Neuronal stem cell (in vitro differentiated cells): ENCODE results near the gene SGSM1.
"Not testable (repeated sequence)": the region's sequence is repeated elsewhere in the genome, so short reads cannot be mapped to it uniquely, and the experiment has no call there.

Source experiments
- DNase-seq: peaks from one replicate; pipeline ENCODE4 v3.0.0-alpha.2; 2013; ENCODE audit warnings: low spot score
- H2AFZ ChIP-seq: one replicate; pipeline ENCODE4 v1.6.1; 2013; ENCODE audit warnings: mild to moderate bottlenecking, low read length, inconsistent platforms
- H2AK5ac ChIP-seq: 2 replicates; pipeline ENCODE4 v1.6.1; 2013; ENCODE audit warnings: low read depth, mild to moderate bottlenecking, inconsistent platforms, low read length, moderate library complexity, mixed read lengths
- H2BK120ac ChIP-seq: 2 replicates; pipeline ENCODE4 v1.6.1; 2013; ENCODE audit warnings: low read depth, mild to moderate bottlenecking, inconsistent platforms, low read length, moderate library complexity, mixed read lengths
- H2BK12ac ChIP-seq: one replicate; pipeline ENCODE4 v1.6.1; 2013; ENCODE audit warnings: low read length, inconsistent platforms
- H2BK15ac ChIP-seq: 2 replicates; pipeline ENCODE4 v1.6.1; 2013; ENCODE audit warnings: mild to moderate bottlenecking, low read length, inconsistent platforms, mixed read lengths
- H2BK5ac ChIP-seq: one replicate; pipeline ENCODE4 v1.6.1; 2013; ENCODE audit warnings: inconsistent platforms, mild to moderate bottlenecking, low read length, moderate library complexity
- H3K14ac ChIP-seq: one replicate; pipeline ENCODE4 v1.6.1; 2013; ENCODE audit warnings: low read length, inconsistent platforms
- H3K18ac ChIP-seq: 2 replicates; pipeline ENCODE4 v1.6.1; 2013; ENCODE audit warnings: low read length, inconsistent platforms
- H3K23ac ChIP-seq: 2 replicates; pipeline ENCODE4 v1.6.1; 2013; ENCODE audit warnings: low read depth, mild to moderate bottlenecking, mixed read lengths, low read length, inconsistent platforms; ENCODE audit not compliant: poor library complexity
- H3K27ac ChIP-seq: replicated peaks from 3 replicates; pipeline ENCODE4 v1.5.1; 2013; ENCODE audit warnings: low read length, inconsistent platforms
- H3K27me3 ChIP-seq, 3 experiments: 2 replicates each; pipeline ENCODE4 v1.6.1; 2013; ENCODE audit warnings: low read length in 3 of 3, mild to moderate bottlenecking in 2 of 3, inconsistent platforms in 1 of 3, low read depth in 1 of 3, mixed read lengths in 1 of 3, moderate library complexity in 1 of 3; ENCODE audit not compliant: control insufficient read depth in 3 of 3, insufficient read depth in 3 of 3
- H3K36me3 ChIP-seq, 2 donors: replicated peaks in 1 of 2; 2 replicates each; pipeline ENCODE4 v1.6.1; 2013; ENCODE audit warnings: low read length in 2 of 2; ENCODE audit not compliant: control insufficient read depth in 2 of 2, insufficient read depth in 2 of 2
- H3K4ac ChIP-seq: 2 replicates; pipeline ENCODE4 v1.6.1; 2013; ENCODE audit warnings: inconsistent platforms, mild to moderate bottlenecking, low read length, moderate library complexity
- H3K4me1 ChIP-seq, 2 donors: 1 replicate in 1 of 2; 2 replicates in 1 of 2; pipeline ENCODE4 v1.6.1; 2013; ENCODE audit warnings: low read length in 2 of 2, low read depth in 1 of 2; ENCODE audit not compliant: control insufficient read depth in 2 of 2, insufficient read depth in 1 of 2
- H3K4me2 ChIP-seq: one replicate; pipeline ENCODE4 v1.6.1; 2013; ENCODE audit warnings: mild to moderate bottlenecking, low read length, inconsistent platforms; ENCODE audit not compliant: insufficient read depth, poor library complexity, severe bottlenecking
- H3K4me3 ChIP-seq, 2 donors: 2 replicates each; pipeline ENCODE4 v1.5.1; 2013; ENCODE audit warnings: low read length in 2 of 2, mild to moderate bottlenecking in 2 of 2, inconsistent platforms in 1 of 2, moderate library complexity in 1 of 2
- H3K79me1 ChIP-seq: one replicate; pipeline ENCODE4 v1.6.1; 2013; ENCODE audit warnings: low read depth, mild to moderate bottlenecking, inconsistent platforms, low read length, moderate library complexity
- H3K9ac ChIP-seq: one replicate; pipeline ENCODE4 v1.6.1; 2013; ENCODE audit warnings: mild to moderate bottlenecking, low read depth, low read length, inconsistent platforms; ENCODE audit not compliant: poor library complexity
- H3K9me3 ChIP-seq, 2 donors: replicated peaks in 1 of 2; 2 replicates each; pipeline versions ENCODE3 to v1.6.1; 2013; ENCODE audit warnings: low read length in 2 of 2, mild to moderate bottlenecking in 2 of 2, inconsistent platforms in 1 of 2, low read depth in 1 of 2, mixed read lengths in 1 of 2, moderate library complexity in 1 of 2; ENCODE audit not compliant: control insufficient read depth in 2 of 2, insufficient read depth in 1 of 2
- H4K8ac ChIP-seq: one replicate; pipeline ENCODE4 v1.6.1; 2013; ENCODE audit warnings: low read depth, mild to moderate bottlenecking, inconsistent platforms, low read length, moderate library complexity
- H4K91ac ChIP-seq: one replicate; pipeline ENCODE4 v1.6.1; 2013; ENCODE audit warnings: low read length, low read depth, mild to moderate bottlenecking, inconsistent platforms; ENCODE audit not compliant: poor library complexity
- WGBS, 2 donors: extraction: QIAGEN DNeasy Blood & Tissue Kit; methylation state at CpG; one replicate each; pipeline ENCODE4 v1.1.7; 2013; ENCODE audit warnings: missing lambda C conversion rate in 2 of 2, mixed read lengths in 1 of 2; ENCODE audit not compliant: insufficient read length in 2 of 2, insufficient replicate concordance in 1 of 2; ENCODE audit errors: extremely low coverage in 2 of 2; 5-methylcytosine and 5-hydroxymethylcytosine counted together

The SGSM1 gene

DNA sequence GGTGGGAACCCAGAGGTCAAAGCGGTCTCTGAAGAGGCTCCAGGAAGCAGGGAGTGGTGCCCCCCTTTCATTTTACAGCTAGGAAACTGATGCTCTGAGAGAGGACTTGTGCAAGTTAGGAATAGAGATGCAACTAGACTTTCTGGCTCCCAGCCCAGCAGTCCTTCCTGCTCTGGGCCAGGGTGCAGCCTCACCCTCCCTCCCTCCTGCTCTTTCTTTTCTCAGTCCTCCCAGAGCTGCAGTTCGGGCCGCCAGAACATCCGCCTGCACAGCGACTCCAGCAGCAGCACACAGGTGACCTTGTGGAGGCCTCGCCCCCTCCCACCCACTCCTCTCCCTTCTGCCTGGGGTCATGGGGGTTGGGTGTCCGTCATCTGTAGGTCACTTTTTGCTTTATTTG lies 89.0 kb downstream of the SGSM1 start:
- Histone ChIP-seq H2BK120ac (no peak overlapping the region), H4K8ac (no peak overlapping the region), H3K4me3 (peak overlapping the region in 1 of 2 donors; percentile 13), H2BK12ac (no peak overlapping the region), H3K36me3 (no peaks in the 10 kb centered on the region), H2BK15ac (no peak overlapping the region), H3K9me3 (no peaks in the 10 kb centered on the region), H2AFZ (no peak overlapping the region), H4K91ac (no peak overlapping the region), H3K27ac (no peak overlapping the region), H3K14ac (no peak overlapping the region), H2BK5ac (no peak overlapping the region), H2AK5ac (no peak overlapping the region), H3K9ac (no peak overlapping the region), H3K4me2 (no peak overlapping the region), H3K4ac (no peak overlapping the region), H3K79me1 (peaks cover 2% of the 10 kb centered on the region), H3K4me1 (no peaks in the 10 kb centered on the region), H3K23ac (peak overlapping the region; percentile 87), H3K18ac (no peak overlapping the region), H3K27me3 (no peaks in the 10 kb centered on the region)
- no CpG with 5 or more reads among the region's 7 CpGs for WGBS, 2 donors
- no peak for DNase-seq

DNA sequence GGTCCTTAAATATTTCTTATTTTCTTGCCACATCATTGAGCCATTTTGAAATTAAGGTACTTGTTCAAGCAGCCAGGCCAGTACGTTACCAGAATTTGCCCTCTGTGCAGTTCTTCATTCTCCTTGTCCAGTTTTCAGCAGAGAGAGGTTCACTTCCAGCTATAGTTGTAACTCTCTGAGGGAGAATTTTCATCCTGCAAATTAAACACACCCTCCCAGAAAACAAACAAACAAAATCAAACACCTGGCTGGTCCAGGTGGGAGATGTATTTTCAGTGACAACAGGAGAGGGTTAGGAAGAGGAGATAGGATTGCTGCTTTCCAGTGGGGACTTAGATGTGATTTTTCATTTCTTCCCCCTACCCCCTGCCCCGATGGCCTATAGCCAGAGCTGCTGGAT lies 95.4 kb downstream of the SGSM1 start:
- Histone ChIP-seq H2AFZ (no peak overlapping the region), H4K8ac (no peak overlapping the region), H3K79me1 (peaks cover 2% of the 10 kb centered on the region), H4K91ac (no peak overlapping the region), H2BK120ac (no peak overlapping the region), H2BK15ac (no peak overlapping the region), H3K4me1 (no peaks in the 10 kb centered on the region), H3K9ac (no peak overlapping the region), H3K4me2 (no peak overlapping the region), H3K18ac (no peak overlapping the region), H3K14ac (no peak overlapping the region), H2BK5ac (no peak overlapping the region), H2BK12ac (no peak overlapping the region), H3K9me3 (peaks cover 4 to 6% of the 10 kb centered on the region in 2 donors), H3K4me3 (no peak overlapping the region), H3K36me3 (no peaks in the 10 kb centered on the region), H3K4ac (no peak overlapping the region), H3K27me3 (no peaks in the 10 kb centered on the region), H2AK5ac (no peak overlapping the region), H3K23ac (no peak overlapping the region), H3K27ac (no peak overlapping the region)
- no CpG with 5 or more reads among the region's 2 CpGs for WGBS, 2 donors
- DNase-seq = no peak

DNA sequence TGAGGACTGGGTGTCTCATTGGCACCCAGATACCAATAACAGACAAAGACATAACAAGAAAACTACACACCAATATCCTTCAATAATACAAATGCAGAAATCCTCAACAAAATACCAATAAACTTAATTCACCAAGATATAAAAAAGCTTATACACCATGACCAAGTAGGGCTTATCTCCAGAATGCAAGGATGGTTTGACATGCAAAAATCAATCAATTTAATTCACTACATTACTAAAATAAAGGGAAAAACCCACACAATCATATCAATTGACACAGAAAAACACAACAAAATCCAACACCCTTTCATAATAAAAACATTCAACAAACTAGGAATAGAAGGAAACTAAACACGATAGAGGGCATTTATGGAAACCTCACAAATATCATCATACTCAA lies 99.9 kb downstream of the SGSM1 start:
- no peak overlapping the region for H2BK120ac ChIP-seq
- H3K27me3 ChIP-seq = no peaks in the 10 kb centered on the region
- no peak overlapping the region for H3K14ac ChIP-seq
- no peak overlapping the region for H4K8ac ChIP-seq
- H2BK15ac ChIP-seq = no peak overlapping the region
- H3K4ac ChIP-seq = no peak overlapping the region
- no peak overlapping the region for H3K23ac ChIP-seq
- no peaks in the 10 kb centered on the region for H3K4me1 ChIP-seq
- no peak overlapping the region for H4K91ac ChIP-seq
- H2BK5ac ChIP-seq = no peak overlapping the region
- H2BK12ac ChIP-seq = no peak overlapping the region
- no CpG with 5 or more reads among the region's 1 CpG for WGBS, 2 donors
- H3K79me1 ChIP-seq = no peaks in the 10 kb centered on the region
- no peak overlapping the region for H3K18ac ChIP-seq
- DNase-seq = no peak
- H3K36me3 ChIP-seq = no peaks in the 10 kb centered on the region
- H3K4me3 ChIP-seq = no peak overlapping the region
- H3K9me3 ChIP-seq = peaks cover 4 to 6% of the 10 kb centered on the region in 2 donors
- H3K9ac ChIP-seq = no peak overlapping the region
- H2AFZ ChIP-seq = no peak overlapping the region
- H3K27ac ChIP-seq = no peak overlapping the region
- H2AK5ac ChIP-seq = no peak overlapping the region
- H3K4me2 ChIP-seq = no peak overlapping the region

DNA sequence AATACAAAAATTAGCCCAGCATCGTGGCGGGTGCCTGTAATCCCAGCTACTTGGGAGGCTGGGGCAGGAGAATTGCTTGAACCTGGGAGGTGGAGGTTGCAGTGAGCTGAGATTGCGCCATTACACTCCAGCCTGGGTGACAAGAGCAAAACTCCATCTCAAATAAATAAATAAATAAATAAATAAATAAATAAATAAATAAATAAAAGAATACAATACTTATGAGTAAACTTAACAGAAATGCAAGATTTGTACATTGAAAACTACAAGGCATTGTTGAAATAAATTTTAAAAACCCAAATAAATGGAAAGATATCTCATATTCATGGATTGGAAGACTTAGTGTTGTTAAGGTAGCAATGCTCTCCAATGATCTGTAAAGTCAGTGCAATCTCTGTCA lies 101.1 kb downstream of the SGSM1 start:
- H3K18ac ChIP-seq, H3K27ac ChIP-seq, H4K8ac ChIP-seq, H4K91ac ChIP-seq, H2BK120ac ChIP-seq, H2BK5ac ChIP-seq, H2AFZ ChIP-seq, H3K14ac ChIP-seq, H3K4me2 ChIP-seq, H3K4me1 ChIP-seq, H2AK5ac ChIP-seq, H3K9me3 ChIP-seq, H3K79me1 ChIP-seq, H3K23ac ChIP-seq, H2BK15ac ChIP-seq, DNase-seq, H3K4me3 ChIP-seq, H3K36me3 ChIP-seq, H3K4ac ChIP-seq, H2BK12ac ChIP-seq, H3K9ac ChIP-seq, H3K27me3 ChIP-seq: not testable (repeated sequence)
- WGBS, 2 donors = no CpG with 5 or more reads among the region's 3 CpGs
